ENCODE data around the gene RMND5B. TPM values are rescaled to one million over a fixed set of nuclear protein-coding genes. Genes with fewer than 3 reads are reported as not detected.

The RMND5B gene
- polyA plus RNA-seq, 1 of the 3 experiments (the other 2 are of a cell fraction), result 42.8 TPM

DNA sequence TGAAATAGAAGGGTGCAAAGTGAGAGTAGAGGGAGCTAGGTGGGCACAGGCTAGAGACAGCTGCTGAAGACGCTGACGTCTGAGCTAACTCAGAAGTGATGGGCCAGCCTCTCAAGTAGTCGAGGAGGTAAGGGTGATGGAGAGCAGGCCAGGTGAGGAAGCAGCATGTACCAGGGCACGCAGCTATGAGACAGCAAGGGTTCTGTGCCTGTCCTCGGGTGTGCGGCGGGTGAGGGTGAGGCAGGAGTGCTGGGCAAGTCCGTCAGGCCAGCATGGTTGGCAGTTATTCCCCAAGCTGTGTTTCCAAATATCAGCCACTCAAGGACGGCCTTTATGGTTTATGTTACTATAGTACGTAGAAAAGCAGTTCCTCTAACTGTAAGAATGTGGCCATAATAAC lies 6.2 kb downstream of the RMND5B start (continued):
- TF ChIP-seq NFIC (IDR thresholded peaks at IDR 0.05; ENCODE audit: borderline replicate concordance) (no peak), MXI1 (IDR thresholded peaks at IDR 0.05; ENCODE audit: low read depth, low read length) (no peak), EZH2phosphoT487 (IDR thresholded peaks at IDR 0.05; ENCODE audit: borderline replicate concordance, low read depth) (no peak), RAD21 (IDR thresholded peaks at IDR 0.05; ENCODE audit: low read length) (no peak)

- no peaks in the 10 kb centered on the region for H3F3A ChIP-seq (replicated peaks; ENCODE audit: insufficient read depth)
- H2AFZ ChIP-seq (ENCODE audit: low read depth), result no peak overlapping the region
- no peaks in the 10 kb centered on the region for H4K20me1 ChIP-seq (ENCODE audit: insufficient read depth)
- H3K79me2 ChIP-seq (ENCODE audit: insufficient read depth), result peaks cover 44% of the 10 kb centered on the region
- CTCF ChIA-PET, result interaction anchor here (0.8 to 10.9 kb wide), 4 partner anchors 8 to 62 kb away, joined by 3 to 96 read pairs (median 16); no protein-coding TSS in a partner anchor
- no peaks in the 10 kb centered on the region for H3K4me1 ChIP-seq (ENCODE audit: control insufficient read depth in 1 of 2, insufficient read depth in 2 of 2, low read depth in 1 of 2, low read length in 1 of 2)
- POLR2A ChIA-PET, result no interaction called here
- no peak overlapping the region for H3K4me3 ChIP-seq (ENCODE audit: low read depth in 2 of 2, low read length in 1 of 2)
- no peak overlapping the region for H3K4me2 ChIP-seq
- H3K36me3 ChIP-seq (replicated peaks in 1 of 2; ENCODE audit: control insufficient read depth in 1 of 2, insufficient read depth in 2 of 2, low read length in 1 of 2), result peaks cover 26 to 30% of the 10 kb centered on the region in 2 experiments
- H3K27me3 ChIP-seq (ENCODE audit: insufficient read depth), result no peaks in the 10 kb centered on the region
- H3K9ac ChIP-seq, result no peak overlapping the region
- no peak for TF ChIP-seq NRF1 (IDR thresholded peaks at IDR 0.05; ENCODE audit: low read depth, low read length)
- TF ChIP-seq REST (IDR thresholded peaks at IDR 0.05; ENCODE audit: low read depth, low read length), result no peak
- TF ChIP-seq YY1 (IDR thresholded peaks at IDR 0.05; ENCODE audit: low read depth), result no peak
- TF ChIP-seq, protein P1, sequence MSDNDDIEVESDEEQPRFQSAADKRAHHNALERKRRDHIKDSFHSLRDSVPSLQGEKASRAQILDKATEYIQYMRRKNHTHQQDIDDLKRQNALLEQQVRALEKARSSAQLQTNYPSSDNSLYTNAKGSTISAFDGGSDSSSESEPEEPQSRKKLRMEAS (IDR thresholded peaks at IDR 0.05; ENCODE audit: low read depth), result no peak
- TF ChIP-seq TAF1 (IDR thresholded peaks at IDR 0.05; ENCODE audit: borderline replicate concordance, low read depth, low read length), result no peak
- TF ChIP-seq MXI1 (IDR thresholded peaks at IDR 0.05; ENCODE audit: low read depth, low read length), result no peak
- no peak for TF ChIP-seq RFX5 (IDR thresholded peaks at IDR 0.05; ENCODE audit: low read length)
- no peak for TF ChIP-seq SMC3 (IDR thresholded peaks at IDR 0.05; ENCODE audit: low read depth, low read length)
- TF ChIP-seq TCF12 (IDR thresholded peaks at IDR 0.05), result no peak
- no peak for TF ChIP-seq ELF1 (IDR thresholded peaks at IDR 0.05)
- no peak for TF ChIP-seq GATA2 (CRISPR knock-in tag; IDR thresholded peaks at IDR 0.05)
- H3K9me2 ChIP-seq, result no peaks in the 10 kb centered on the region
- no peaks in the 10 kb centered on the region for H3K9me3 ChIP-seq
- no peak overlapping the region for H3K27ac ChIP-seq (ENCODE audit: low read depth in 2 of 2, low read length in 1 of 2)
- no peak for DNase-seq
- 96% methylated on average over 6 of the region's 12 CpGs for WGBS (ENCODE audit: low lambda C conversion rate)
Measured at GRCh38 chr5:178137991-178138390, 7.2 kb downstream of the RMND5B start.
